CD4-positive, alpha-beta T cell treated with Interleukin-21 for 1 hour (primary cell): Measurements from ENCODE around the gene NBPF19.
"Not testable (repeated sequence)": the region's sequence is repeated elsewhere in the genome, so short reads cannot be mapped to it uniquely, and the experiment has no call there.

Experiments used
- DNase-seq: peaks from one replicate; pipeline ENCODE4 v3.0.0-alpha.2; 2020

Gene NBPF19

DNA sequence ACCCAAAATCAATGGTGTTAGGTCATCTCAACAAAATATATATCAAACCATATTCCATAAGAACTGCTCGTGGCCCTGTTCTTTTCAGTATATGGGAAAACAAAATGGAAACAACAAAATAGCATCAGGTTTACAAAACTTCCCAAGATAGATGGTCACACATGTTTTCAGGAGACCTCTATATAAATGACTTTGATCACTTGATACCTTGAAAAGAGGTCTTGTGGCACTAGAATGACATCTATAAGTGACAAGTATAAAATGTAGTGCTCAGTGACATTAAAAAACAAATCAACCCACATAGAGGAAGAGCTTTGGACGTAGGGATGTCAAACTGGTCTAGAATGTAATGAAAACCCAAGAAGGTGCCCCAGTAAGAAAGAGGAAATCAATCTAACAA lies at the start of gene NBPF19:
NBPF19 (plus strand) TSS at position 301 of the 400 bp plus-strand sequence. CDS start 888 bp downstream, outside the sequence.
- not testable (repeated sequence) for DNase-seq

GRCh38 chr1:149428317-149428716 lies 46.5 kb upstream of the NBPF19 start:
- not testable (repeated sequence) for DNase-seq

- not testable (repeated sequence) for DNase-seq
Observed at GRCh38 chr1:149445451-149445850, 29.4 kb upstream of the NBPF19 start.

- DNase-seq: not testable (repeated sequence)
Observed at GRCh38 chr1:149452196-149452595, 22.6 kb upstream of the NBPF19 start.

DNA sequence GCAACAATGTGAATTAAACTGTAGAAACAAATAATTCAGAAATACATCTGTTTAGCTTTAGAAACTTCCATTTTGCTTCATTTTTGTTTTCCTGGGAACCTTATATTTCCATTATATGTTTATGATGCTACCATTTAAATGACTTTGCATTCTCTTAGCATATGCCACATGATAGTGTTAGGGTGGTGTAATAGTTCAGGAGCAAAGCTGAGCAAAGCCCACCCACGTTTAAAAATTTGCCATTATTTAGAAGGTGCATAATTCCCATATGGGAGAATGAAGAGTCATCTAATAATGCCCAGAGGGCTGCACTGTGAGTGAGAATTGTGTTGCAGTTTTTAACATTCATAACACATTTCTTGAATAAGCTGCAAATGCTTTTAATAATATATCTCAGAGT lies 22.2 kb upstream of the NBPF19 start:
- DNase-seq: not testable (repeated sequence)

DNA sequence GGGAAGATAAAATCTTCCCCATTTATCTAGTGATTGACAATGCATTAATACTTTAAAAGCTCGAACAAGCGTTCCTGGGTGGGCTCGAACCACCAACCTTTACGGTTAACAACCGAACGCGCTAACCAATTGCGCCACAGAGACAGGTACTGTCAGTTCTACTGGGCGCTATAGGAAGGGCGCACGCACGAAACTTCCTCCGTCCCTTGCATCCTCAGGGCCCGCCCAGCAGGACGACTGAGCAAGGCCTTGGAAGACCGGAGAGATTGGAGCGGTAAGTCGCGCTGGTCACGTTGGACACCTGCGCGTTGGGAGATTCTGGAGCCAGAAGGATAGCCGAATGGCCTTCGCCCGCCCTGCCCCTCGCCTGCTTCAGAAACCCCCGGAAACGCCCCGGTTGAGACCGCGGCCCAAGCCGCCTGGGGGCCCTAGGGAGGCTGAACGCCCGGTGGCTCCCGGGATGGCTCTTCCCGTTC lies 83.5 kb downstream of the NBPF19 start:
- peak; percentile 78 for DNase-seq

DNA sequence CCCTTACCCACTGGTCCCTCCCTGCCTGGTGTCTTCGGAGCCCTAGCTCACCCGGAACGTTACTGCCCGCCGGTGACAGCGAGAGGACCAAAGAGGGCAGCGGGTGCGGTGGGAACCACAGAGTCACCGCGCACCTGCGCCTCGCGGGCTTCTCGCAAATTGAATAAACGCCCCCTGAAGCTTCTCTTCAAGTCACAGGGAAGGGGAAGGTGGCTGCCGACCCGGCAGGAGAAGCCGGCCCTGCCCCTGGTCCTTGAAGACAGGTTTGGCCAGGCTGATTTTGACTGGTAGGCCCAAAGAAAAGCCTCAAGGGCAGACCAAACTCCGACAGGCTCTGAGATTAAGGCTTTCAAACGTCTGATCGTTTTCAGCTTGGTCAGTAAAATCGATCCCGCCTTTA lies 87.0 kb downstream of the NBPF19 start:
- not testable (repeated sequence) for DNase-seq

DNA sequence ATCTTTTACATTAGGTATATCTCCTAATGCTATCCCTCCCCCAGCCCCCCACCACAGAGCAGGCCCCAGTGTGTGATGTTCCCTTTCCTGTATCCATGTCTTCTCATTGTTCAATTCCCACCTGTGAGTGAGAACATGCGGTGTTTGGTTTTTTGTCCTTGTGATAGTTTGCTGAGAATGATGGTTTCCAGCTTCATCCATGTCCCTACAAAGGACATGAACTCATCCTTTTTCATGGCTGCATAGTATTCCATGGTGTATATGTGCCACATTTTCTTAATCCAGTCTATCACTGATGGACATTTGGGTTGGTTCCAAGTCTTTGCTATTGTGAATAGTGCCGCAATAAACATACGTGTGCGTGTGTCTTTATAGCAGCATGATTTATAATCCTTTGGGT lies 90.6 kb downstream of the NBPF19 start:
- not testable (repeated sequence) for DNase-seq

- not testable (repeated sequence) for DNase-seq
Observed at GRCh38 chr1:149572763-149573162, 97.9 kb downstream of the NBPF19 start.

DNA sequence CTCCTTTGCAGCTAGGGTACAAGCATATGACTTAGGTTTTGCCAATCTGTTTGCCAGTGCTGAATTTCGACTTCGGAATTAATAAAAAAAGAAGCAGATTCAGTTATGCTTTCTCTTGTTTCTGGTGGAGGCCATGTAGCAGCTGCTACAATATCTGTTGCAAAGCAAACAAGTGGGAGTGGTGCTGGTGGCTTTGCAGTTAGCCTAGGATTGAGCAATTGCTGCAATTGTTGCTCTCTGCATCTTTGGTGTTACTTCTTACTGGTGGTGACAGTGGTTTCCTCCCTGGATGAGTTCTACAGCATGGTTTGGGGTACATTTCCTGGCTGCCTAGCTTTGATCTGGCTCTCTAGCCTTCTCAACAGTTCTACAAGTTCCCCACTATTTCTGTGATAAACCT lies 110.7 kb downstream of the NBPF19 start:
- peak; percentile 74 for DNase-seq
